Natural killer cell treated with Interleukin-12 subunit alpha and Interleukin-12 subunit beta and Interleukin-15 and Interleukin-18, amount 100 ng/mL, for 72 hours (primary cell): ENCODE data around the gene RASSF5. TPM values are rescaled to one million over a fixed set of nuclear protein-coding genes. Genes with fewer than 3 reads are reported as not detected.
A peak's percentile ranks its signal among the peaks of the same experiment; 100 is the strongest.
"Not testable (repeated sequence)": the region's sequence is repeated elsewhere in the genome, so short reads cannot be mapped to it uniquely, and the experiment has no call there.

Source experiments
- ATAC-seq, 2 donors: fragments of 150-1000 bp; cut with Tn5 transposase in 1 of 2; sonication (Bioruptor Pico), chemical (Tn5 transposase) in 1 of 2; 2 replicates each; pipeline ENCODE4 v1.10.0; 2021
- DNase-seq: peaks from one replicate; pipeline ENCODE4 v3.0.0; 2022; ENCODE audit warnings: low spot score
- H3K27ac Mint-ChIP-seq, 2 donors: 1 replicate in 1 of 2; 2 replicates in 1 of 2; pipeline ENCODE4 v1.8.0; 2022; ENCODE audit warnings: mixed read lengths in 2 of 2, mild to moderate bottlenecking in 1 of 2, moderate library complexity in 1 of 2
- H3K27me3 Mint-ChIP-seq, 2 donors: 1 replicate in 1 of 2; 2 replicates in 1 of 2; pipeline ENCODE4 v1.8.0; 2022; ENCODE audit warnings: mixed read lengths in 2 of 2
- H3K36me3 Mint-ChIP-seq: one replicate; pipeline ENCODE4 v1.8.0; 2022; ENCODE audit warnings: mixed read lengths
- H3K4me1 Mint-ChIP-seq, 2 donors: 1 replicate in 1 of 2; 2 replicates in 1 of 2; pipeline ENCODE4 v1.8.0; 2022; ENCODE audit warnings: low read depth in 2 of 2, mixed read lengths in 2 of 2, mild to moderate bottlenecking in 1 of 2
- H3K4me3 Mint-ChIP-seq: one replicate; pipeline ENCODE4 v1.8.0; 2022; ENCODE audit warnings: mixed read lengths
- H3K9me3 Mint-ChIP-seq: 2 replicates; pipeline ENCODE4 v1.8.0; 2022; ENCODE audit warnings: mixed read lengths
- total RNA-seq, 2 donors: library from RNA; stranded (reverse); gene quantifications; one replicate each; pipeline ENCODE4 v1.2.3, GENCODE V29; 2022

The RASSF5 gene
- total RNA-seq, 2 donors from 2014 or later: 178 to 260 TPM

DNA sequence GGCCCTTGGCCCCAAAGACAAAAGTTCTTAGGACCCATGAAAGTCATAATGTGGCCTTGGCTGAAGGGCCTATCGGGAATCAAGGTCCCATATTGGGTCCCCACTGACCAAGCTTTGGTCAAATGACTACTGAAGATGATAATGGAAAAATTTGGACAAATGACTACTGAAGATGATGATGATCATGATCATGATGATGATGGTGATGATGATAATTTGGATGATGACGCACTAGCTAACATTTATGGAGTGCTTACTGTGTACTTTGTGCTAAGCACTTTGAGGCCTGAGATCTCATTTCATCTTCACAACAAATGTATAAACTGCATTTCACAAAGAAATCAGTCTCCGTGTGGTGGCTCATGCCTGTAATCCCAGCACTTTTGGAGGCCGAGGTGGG, 65.5 kb downstream of the RASSF5 start:
- Mint-ChIP-seq H3K36me3 (peaks cover 22% of the 10 kb centered on the region), H3K4me3 (peak overlapping the region; percentile 56), H3K27ac (peak overlapping the region; percentile 99 to 100), H3K9me3 (no peaks in the 10 kb centered on the region), H3K27me3 (no peaks in the 10 kb centered on the region), H3K4me1 (peaks cover 82 to 95% of the 10 kb centered on the region in 2 donors)
- ATAC-seq (no peak), DNase-seq (no peak)

- no peak for ATAC-seq
- DNase-seq: no peak
- Mint-ChIP-seq H3K36me3 (peaks cover 25% of the 10 kb centered on the region), H3K9me3 (no peaks in the 10 kb centered on the region), H3K27me3 (no peaks in the 10 kb centered on the region), H3K27ac (peak overlapping the region; percentile 99 to 100), H3K4me3 (peak overlapping the region; percentile 56), H3K4me1 (peaks cover 82 to 95% of the 10 kb centered on the region in 2 donors)
Observed at GRCh38 chr1:206573319-206573718, 66.0 kb downstream of the RASSF5 start.

- H3K27ac Mint-ChIP-seq: peak overlapping the region; percentile 99 to 100
- ATAC-seq (no peak), DNase-seq (no peak)
- no peaks in the 10 kb centered on the region for H3K27me3 Mint-ChIP-seq
- no peaks in the 10 kb centered on the region for H3K9me3 Mint-ChIP-seq
- peaks cover 27% of the 10 kb centered on the region for H3K36me3 Mint-ChIP-seq
- peak overlapping the region; percentile 62 for H3K4me3 Mint-ChIP-seq
- H3K4me1 Mint-ChIP-seq: peaks cover 82 to 95% of the 10 kb centered on the region in 2 donors
Observed at GRCh38 chr1:206573762-206574161, 66.4 kb downstream of the RASSF5 start.

- Mint-ChIP-seq H3K36me3 (peaks cover 30% of the 10 kb centered on the region), H3K4me1 (peaks cover 89 to 97% of the 10 kb centered on the region in 2 donors), H3K27ac (peak overlapping the region; percentile 99 to 100), H3K4me3 (peak overlapping the region; percentile 91), H3K9me3 (no peaks in the 10 kb centered on the region), H3K27me3 (no peaks in the 10 kb centered on the region)
- ATAC-seq (peak; percentile 59), DNase-seq (peak; percentile 75)
Observed at GRCh38 chr1:206575165-206575893, 68.0 kb downstream of the RASSF5 start.

DNA sequence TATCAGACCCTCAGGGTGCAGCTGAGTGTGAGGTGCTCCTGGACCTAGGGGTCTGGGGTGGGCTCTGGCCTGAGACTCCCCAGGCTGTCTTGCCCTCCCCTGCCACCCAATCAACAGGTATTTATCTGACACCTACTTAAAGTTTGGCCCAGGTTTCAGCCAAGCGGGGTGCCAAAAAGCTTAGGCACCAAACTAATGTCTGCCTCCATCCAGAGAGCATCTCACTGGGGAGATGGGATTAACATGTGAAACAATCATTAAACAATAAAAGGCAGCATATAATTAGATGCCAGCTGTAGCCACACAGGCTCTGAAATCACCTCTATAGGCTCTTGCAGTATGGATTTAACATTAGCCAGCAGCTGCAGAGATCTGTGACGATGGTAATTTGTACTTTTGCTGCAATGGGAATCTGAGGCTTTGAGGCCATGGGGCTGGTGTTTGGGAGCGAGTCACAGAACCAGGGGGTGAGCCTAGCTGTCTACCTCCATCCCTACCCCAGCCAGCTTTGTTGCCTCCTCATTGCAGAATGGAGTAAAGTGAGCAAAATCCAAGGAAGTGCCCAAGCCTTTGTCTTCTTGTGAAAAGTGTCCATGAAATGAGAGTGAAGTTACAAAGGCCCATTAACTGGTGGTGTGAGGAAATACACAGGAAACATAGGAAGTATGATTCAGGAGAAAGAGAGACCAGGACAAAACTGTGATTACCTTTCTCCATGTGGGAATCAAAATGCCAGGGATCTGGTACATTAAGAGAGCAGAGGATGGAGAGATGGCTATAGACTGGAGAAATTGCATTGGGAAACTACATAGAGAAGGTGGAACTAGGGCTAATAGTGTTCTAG, 68.8 kb downstream of the RASSF5 start:
- Mint-ChIP-seq H3K27me3 (no peaks in the 10 kb centered on the region), H3K9me3 (no peaks in the 10 kb centered on the region), H3K27ac (peak overlapping the region; percentile 99 to 100), H3K36me3 (peaks cover 35% of the 10 kb centered on the region), H3K4me3 (peak overlapping the region; percentile 91), H3K4me1 (peaks cover 91 to 97% of the 10 kb centered on the region in 2 donors)
- ATAC-seq (no peak), DNase-seq (no peak)

DNA sequence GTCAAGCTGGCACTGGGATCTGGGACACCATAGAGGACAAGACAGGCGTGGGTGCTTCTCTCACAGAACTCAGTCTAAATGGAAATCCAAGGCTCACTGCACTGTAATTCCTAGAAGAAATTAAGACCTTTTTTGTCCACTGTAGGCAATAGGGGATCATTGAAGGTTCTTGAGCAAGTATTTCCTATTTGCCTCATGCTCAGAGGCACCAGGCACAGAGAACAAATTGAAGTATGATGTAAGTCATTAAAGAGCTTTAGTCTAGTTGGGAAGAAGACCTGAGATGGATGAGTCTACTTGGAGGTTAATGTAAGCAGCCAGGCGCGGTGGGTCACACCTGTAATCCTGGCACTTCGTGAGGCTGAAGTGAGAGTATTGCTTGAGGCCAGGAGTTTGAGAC, 70.3 kb downstream of the RASSF5 start:
- Mint-ChIP-seq H3K9me3 (no peaks in the 10 kb centered on the region), H3K27me3 (no peaks in the 10 kb centered on the region), H3K27ac (peak overlapping the region; percentile 99 to 100), H3K4me3 (peak overlapping the region; percentile 91), H3K4me1 (peaks cover 94 to 97% of the 10 kb centered on the region in 2 donors), H3K36me3 (peaks cover 31% of the 10 kb centered on the region)
- DNase-seq (no peak), ATAC-seq (no peak)

GRCh38 chr1:206578068-206578977, 71.0 kb downstream of the RASSF5 start:
- peaks cover 25% of the 10 kb centered on the region for H3K36me3 Mint-ChIP-seq
- peak overlapping the region; percentile 99 to 100 for H3K27ac Mint-ChIP-seq
- DNase-seq (no peak), ATAC-seq (peak; percentile 55 to 70)
- H3K9me3 Mint-ChIP-seq: no peaks in the 10 kb centered on the region
- H3K4me3 Mint-ChIP-seq: peak overlapping the region; percentile 91
- peaks cover 94 to 97% of the 10 kb centered on the region in 2 donors for H3K4me1 Mint-ChIP-seq
- no peaks in the 10 kb centered on the region for H3K27me3 Mint-ChIP-seq

DNA sequence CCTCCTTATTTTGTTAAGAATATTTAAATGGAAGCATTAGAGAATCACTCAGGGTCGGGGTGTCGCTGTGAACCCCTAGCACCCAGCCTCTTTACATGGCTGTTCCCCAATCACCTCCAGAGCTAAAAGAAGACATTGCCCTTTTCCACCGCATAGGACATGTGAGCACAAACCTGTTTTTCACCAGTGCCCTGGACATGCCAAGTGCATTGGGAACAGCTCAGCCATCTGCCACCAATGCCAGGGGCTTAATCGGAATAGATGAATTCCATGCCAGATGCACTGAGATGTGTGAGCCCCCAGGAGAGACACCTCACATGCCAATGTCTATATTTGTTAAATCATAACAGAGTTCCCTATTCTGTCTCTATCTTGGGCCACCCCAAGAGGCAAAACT, 71.6 kb downstream of the RASSF5 start:
- Mint-ChIP-seq H3K27me3 (no peaks in the 10 kb centered on the region), H3K4me1 (peaks cover 94 to 97% of the 10 kb centered on the region in 2 donors), H3K36me3 (peaks cover 21% of the 10 kb centered on the region), H3K27ac (peak overlapping the region; percentile 99 to 100), H3K4me3 (peak overlapping the region; percentile 91), H3K9me3 (no peaks in the 10 kb centered on the region)
- no peak for ATAC-seq
- DNase-seq: no peak

- H3K4me3 Mint-ChIP-seq: peak overlapping the region; percentile 91
- DNase-seq (peak; percentile 97), ATAC-seq (peak; percentile 84 to 89)
- H3K9me3 Mint-ChIP-seq: no peaks in the 10 kb centered on the region
- H3K4me1 Mint-ChIP-seq: peaks cover 91% of the 10 kb centered on the region in 2 donors
- peak overlapping the region; percentile 99 to 100 for H3K27ac Mint-ChIP-seq
- no peaks in the 10 kb centered on the region for H3K27me3 Mint-ChIP-seq
- peaks cover 22% of the 10 kb centered on the region for H3K36me3 Mint-ChIP-seq
Observed at GRCh38 chr1:206579747-206580437, 72.6 kb downstream of the RASSF5 start.

DNA sequence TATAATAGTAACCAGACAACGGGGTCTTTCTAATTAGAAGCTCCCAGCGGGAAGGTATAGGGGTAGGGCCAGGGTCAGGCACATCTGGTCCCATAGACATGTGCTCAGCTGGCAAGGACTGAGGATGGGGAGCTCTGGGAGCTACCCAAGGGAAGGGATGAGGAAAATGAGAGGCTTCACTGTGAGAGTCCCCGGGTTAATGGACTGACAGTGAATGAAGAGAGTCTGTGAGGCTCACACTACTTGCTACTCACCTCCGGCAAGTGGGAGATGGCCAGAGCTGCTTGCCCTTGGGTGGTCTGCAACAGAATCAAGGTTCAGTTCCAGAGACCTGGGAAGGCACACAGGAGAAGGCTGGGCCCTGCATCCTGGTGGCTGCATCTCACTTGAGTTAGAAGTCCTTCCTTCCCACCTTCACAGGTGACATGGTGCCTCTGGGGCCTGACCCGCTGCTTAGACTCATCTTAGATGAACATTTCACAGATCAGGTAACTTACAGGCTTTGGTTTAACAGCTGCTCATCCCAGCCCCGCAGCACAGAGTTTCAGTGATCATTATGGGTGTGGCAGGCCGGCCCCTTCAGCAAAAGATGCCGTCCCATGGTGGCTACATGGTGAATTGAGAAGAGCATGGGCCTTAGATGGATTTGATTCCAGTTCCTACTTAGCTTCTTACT, 73.2 kb downstream of the RASSF5 start:
- ATAC-seq (no peak), DNase-seq (no peak)
- no peaks in the 10 kb centered on the region for H3K27me3 Mint-ChIP-seq
- peak overlapping the region; percentile 91 for H3K4me3 Mint-ChIP-seq
- H3K9me3 Mint-ChIP-seq: no peaks in the 10 kb centered on the region
- peaks cover 90 to 92% of the 10 kb centered on the region in 2 donors for H3K4me1 Mint-ChIP-seq
- peak overlapping the region; percentile 99 to 100 for H3K27ac Mint-ChIP-seq
- H3K36me3 Mint-ChIP-seq: peaks cover 26% of the 10 kb centered on the region

- Mint-ChIP-seq H3K36me3 (peaks cover 25% of the 10 kb centered on the region), H3K4me1 (peaks cover 90 to 93% of the 10 kb centered on the region in 2 donors), H3K27ac (peak overlapping the region; percentile 99 to 100), H3K4me3 (peak overlapping the region; percentile 91)
- ATAC-seq, DNase-seq, H3K9me3 Mint-ChIP-seq, H3K27me3 Mint-ChIP-seq: not testable (repeated sequence)
Observed at GRCh38 chr1:206581114-206581497, 73.8 kb downstream of the RASSF5 start.

DNA sequence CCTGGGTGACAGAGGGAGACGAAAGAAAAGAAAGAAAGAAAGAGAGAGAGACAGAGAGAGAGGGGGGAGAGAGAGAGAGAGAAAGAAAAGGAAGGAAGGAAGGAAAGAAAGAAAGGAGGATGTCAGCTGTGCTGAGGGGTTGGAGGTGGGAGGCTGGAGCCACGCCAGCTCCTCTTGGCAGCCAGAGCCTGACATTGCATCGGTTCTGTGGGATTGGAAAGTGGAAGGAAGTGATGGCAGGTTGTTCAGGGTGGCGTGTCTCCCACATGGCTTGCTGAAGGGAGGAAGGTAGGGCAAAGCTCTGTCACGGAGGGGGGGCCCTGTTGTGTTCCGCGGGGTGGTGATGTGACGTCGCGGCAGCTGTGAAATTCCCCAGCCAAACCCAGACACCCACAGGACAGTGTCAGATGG, 74.2 kb downstream of the RASSF5 start:
- Mint-ChIP-seq H3K9me3 (no peaks in the 10 kb centered on the region), H3K27ac (peak overlapping the region; percentile 99 to 100), H3K36me3 (peaks cover 21% of the 10 kb centered on the region), H3K27me3 (no peaks in the 10 kb centered on the region), H3K4me3 (peak overlapping the region; percentile 91), H3K4me1 (peaks cover 90 to 93% of the 10 kb centered on the region in 2 donors)
- peak; percentile 43 to 60 for ATAC-seq
- DNase-seq: peak; percentile 86
